ENCODE data around the gene SPSB3. TPM values are rescaled to one million over a fixed set of nuclear protein-coding genes. Genes with fewer than 3 reads are reported as not detected.

Gene SPSB3
- total and polyA plus RNA-seq, 4 donors: 27.7 to 60.5 (median 37.8) TPM

DNA sequence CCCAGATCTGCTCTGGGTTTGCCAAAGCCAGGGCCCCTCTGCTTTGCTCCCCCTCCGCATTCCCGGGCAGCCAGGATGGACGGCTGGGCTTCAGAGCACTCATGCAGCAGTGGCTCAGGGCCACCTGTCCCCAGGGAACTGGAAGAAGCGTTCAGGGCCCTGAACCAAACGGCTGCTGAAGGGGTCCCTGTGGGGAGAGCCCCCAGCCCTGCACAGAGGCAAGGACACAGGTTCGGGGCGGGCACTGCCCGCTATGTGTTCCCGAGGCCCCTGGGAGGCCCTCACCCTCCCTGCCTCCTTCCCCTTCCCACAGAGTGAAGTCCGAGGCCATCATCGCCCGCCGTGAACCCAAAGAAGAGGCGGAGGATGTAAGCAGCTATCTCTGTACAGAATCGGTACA lies 21.5 kb downstream of the SPSB3 start:
- Histone ChIP-seq H3K9ac (ENCODE audit: low read depth in 1 of 2, low read length in 2 of 2) (no peak overlapping the region), H3K9me3 (ENCODE audit: control insufficient read depth in 4 of 4, low read length in 3 of 4) (no peaks in the 10 kb centered on the region), H3K27me3 (ENCODE audit: control insufficient read depth in 4 of 4, insufficient read depth in 4 of 4, low read length in 3 of 4) (no peaks in the 10 kb centered on the region), H3K4me3 (ENCODE audit: low read depth in 1 of 3, low read length in 3 of 3) (no peak overlapping the region), H3K36me3 (ENCODE audit: control insufficient read depth in 4 of 4, insufficient read depth in 3 of 4, low read depth in 1 of 4, low read length in 3 of 4) (peaks cover 7 to 49% (median 17%) of the 10 kb centered on the region in 4 donors), H3K4me1 (ENCODE audit: control insufficient read depth in 4 of 4, insufficient read depth in 4 of 4, low read length in 3 of 4) (no peaks in the 10 kb centered on the region), H3K27ac (ENCODE audit: low read depth in 1 of 2, low read length in 2 of 2) (no peak overlapping the region)
- 96% methylated on average over 15 of the region's 15 CpGs for WGBS
- no peak for TF ChIP-seq MAX (IDR thresholded peaks at IDR 0.05)
- no peak for TF ChIP-seq JUND (IDR thresholded peaks at IDR 0.05)
- no peak for TF ChIP-seq HNF4A (conservative IDR thresholded peaks at IDR 0.05)
- TF ChIP-seq FOXA1 (IDR thresholded peaks at IDR 0.05): no peak
- no peak for TF ChIP-seq ATF3 (IDR thresholded peaks at IDR 0.05)
- TF ChIP-seq RXRA (IDR thresholded peaks at IDR 0.05): no peak
- no peak for TF ChIP-seq SP1 (IDR thresholded peaks at IDR 0.05)
- no peak for TF ChIP-seq GABPA (IDR thresholded peaks at IDR 0.05 in 1 of 2, conservative IDR thresholded peaks at IDR 0.05 in 1 of 2)
- TF ChIP-seq, protein P1, sequence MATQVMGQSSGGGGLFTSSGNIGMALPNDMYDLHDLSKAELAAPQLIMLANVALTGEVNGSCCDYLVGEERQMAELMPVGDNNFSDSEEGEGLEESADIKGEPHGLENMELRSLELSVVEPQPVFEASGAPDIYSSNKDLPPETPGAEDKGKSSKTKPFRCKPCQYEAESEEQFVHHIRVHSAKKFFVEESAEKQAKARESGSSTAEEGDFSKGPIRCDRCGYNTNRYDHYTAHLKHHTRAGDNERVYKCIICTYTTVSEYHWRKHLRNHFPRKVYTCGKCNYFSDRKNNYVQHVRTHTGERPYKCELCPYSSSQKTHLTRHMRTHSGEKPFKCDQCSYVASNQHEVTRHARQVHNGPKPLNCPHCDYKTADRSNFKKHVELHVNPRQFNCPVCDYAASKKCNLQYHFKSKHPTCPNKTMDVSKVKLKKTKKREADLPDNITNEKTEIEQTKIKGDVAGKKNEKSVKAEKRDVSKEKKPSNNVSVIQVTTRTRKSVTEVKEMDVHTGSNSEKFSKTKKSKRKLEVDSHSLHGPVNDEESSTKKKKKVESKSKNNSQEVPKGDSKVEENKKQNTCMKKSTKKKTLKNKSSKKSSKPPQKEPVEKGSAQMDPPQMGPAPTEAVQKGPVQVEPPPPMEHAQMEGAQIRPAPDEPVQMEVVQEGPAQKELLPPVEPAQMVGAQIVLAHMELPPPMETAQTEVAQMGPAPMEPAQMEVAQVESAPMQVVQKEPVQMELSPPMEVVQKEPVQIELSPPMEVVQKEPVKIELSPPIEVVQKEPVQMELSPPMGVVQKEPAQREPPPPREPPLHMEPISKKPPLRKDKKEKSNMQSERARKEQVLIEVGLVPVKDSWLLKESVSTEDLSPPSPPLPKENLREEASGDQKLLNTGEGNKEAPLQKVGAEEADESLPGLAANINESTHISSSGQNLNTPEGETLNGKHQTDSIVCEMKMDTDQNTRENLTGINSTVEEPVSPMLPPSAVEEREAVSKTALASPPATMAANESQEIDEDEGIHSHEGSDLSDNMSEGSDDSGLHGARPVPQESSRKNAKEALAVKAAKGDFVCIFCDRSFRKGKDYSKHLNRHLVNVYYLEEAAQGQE (IDR thresholded peaks at IDR 0.05): no peak
- TF ChIP-seq ZBTB33 (IDR thresholded peaks at IDR 0.05): no peak
- no peak for TF ChIP-seq CTCF (IDR thresholded peaks at IDR 0.05; ENCODE audit: low read depth, low read length, missing input control)
- TF ChIP-seq HNF4G (IDR thresholded peaks at IDR 0.05): no peak
- no peak for DNase-seq (ENCODE audit: low spot score)

DNA sequence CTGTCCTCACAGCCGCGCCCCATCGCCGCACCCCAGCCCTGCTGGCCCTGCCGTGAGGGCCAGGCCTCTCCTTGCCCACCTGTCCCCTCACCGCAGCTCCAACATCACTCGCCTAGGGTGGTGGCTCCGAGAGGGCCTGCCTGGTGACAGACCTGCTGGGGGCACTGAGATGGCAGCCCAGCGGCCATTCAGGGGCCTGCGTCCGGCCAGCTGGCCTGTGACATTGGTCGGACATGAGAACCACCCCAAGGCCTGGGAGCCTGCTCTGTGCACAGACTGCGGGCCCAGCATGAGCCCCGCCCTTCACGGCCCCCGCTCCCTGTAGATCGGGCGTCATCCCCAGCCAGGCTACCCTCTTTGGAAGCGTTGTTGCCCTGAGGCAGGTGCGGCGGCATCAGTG lies 22.9 kb downstream of the SPSB3 start:
- H3K36me3 ChIP-seq (ENCODE audit: control insufficient read depth in 4 of 4, insufficient read depth in 3 of 4, low read depth in 1 of 4, low read length in 3 of 4): peaks cover 5 to 41% (median 10%) of the 10 kb centered on the region in 4 donors
- no peaks in the 10 kb centered on the region for H3K4me1 ChIP-seq (ENCODE audit: control insufficient read depth in 4 of 4, insufficient read depth in 4 of 4, low read length in 3 of 4)
- H3K27me3 ChIP-seq (ENCODE audit: control insufficient read depth in 4 of 4, insufficient read depth in 4 of 4, low read length in 3 of 4): no peaks in the 10 kb centered on the region
- no peaks in the 10 kb centered on the region for H3K9me3 ChIP-seq (ENCODE audit: control insufficient read depth in 4 of 4, low read length in 3 of 4)
- no peak overlapping the region for H3K9ac ChIP-seq (ENCODE audit: low read depth in 1 of 2, low read length in 2 of 2)
- DNase-seq (ENCODE audit: low spot score): no peak
- 96% methylated on average over 21 of the region's 21 CpGs for WGBS
- H3K4me3 ChIP-seq (ENCODE audit: low read depth in 1 of 3, low read length in 3 of 3): no peak overlapping the region
- H3K27ac ChIP-seq (ENCODE audit: low read depth in 1 of 2, low read length in 2 of 2): no peak overlapping the region
- no peak for TF ChIP-seq GABPA (IDR thresholded peaks at IDR 0.05 in 1 of 2, conservative IDR thresholded peaks at IDR 0.05 in 1 of 2)

Measured in liver (tissue), 9 donors.